GM21447 (cell line): ENCODE data around the gene PYGL.

Source experiments
- ATAC-seq: cut with Tn5 transposase; IDR thresholded peaks from one replicate; pipeline ENCODE4 v1.9.1; 2021; ENCODE audit not compliant: unreplicated experiment

Gene PYGL

DNA sequence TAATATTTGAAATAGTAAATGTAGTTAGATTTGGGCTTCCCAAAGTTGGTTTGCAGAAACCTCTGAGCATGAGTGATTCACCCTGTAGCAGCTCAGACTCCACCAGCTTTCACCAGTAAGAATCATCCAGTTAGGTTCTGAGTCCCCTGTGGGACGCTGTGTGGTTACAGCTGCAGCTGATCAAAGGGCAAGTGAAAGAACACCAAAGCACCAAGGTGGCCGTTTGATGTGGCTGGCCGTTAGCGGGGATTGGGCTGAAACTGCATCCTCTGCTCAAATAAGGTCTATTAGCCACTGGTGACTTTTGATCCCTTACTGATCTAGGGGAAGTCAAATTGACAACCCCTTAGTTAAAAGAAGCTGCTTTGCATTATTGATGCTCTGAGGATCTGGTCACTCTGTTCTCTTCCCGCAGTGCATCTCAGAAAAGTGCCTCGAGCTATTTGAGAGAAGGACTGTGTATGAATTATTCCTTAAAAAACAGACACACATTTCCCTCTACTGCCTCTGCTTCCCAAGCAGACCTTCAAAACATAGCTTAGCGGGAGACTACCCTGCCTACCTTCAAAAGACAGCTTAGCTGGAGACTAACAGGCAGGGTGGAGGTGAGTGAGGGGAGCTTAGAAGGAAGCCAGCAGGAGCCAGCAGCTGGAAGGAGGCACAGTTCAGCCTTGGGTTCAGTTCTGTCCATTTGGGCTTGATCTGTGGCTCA is 68.8 kb downstream of the PYGL start:
- peak; percentile 95 for ATAC-seq

DNA sequence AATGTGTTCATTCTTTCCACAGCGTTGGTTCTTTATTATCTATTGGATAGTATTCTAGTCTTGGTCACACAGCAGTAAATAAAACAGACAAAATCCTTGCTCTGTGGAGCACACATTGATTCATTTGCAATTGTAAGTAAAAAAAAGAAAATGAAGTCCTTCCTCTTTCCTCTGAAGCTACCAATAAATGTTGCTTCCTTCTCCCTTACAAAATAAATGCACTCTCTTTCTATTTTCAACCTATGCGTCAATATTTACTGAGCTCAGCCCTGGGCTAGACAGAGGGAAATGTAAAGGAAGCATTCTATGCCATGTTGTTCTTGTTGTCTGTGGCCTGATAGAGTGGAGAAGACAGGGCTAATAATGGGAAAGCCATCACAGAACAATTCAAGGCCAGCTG is 69.5 kb downstream of the PYGL start:
- no peak for ATAC-seq

DNA sequence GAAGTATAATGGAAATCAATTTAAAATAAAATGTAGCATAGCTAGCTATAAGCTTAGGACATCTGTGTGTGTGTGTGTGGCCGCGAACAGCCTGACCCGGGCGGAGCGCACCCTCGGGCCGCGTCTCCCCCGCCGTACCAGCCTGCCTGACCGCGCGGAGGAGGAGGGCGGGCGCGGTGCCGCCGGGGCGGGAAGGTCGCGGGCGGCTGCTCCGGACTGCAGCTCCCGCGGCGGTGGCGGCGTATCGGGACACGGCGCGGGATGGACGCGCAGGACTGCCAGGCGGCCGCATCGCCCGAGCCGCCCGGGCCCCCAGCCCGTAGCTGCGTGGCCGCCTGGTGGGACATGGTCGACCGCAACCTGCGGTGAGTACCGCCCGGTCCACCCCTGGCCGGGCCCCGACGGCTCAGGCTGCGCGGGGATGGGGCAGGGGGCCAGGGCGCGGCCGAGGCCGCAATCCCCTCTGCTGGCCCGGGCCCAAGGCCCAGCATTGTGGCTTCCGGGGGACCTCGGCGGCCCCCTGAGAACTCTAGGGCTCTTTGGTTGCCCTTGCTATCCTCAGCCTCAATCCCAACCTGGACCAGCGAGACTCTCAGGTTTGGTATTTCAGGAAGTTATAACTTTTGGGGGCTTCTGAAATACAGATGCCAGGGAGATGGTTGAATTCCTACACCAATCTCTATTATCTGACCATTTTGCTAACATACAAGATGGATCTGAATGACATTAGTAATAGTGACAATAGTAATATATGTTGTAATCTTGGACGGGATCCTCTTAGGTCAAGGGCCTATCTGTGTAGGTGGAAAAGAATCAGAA is 72.2 kb downstream of the PYGL start, which contains the start of gene ABHD12B:
ABHD12B (plus strand) TSS at position 140 of the 819 bp plus-strand sequence; CDS start at position 262, 122 bp downstream.
- ATAC-seq: no peak

GRCh38 chr14:50871228-50871627 is 73.1 kb downstream of the PYGL start:
- ATAC-seq: no peak

DNA sequence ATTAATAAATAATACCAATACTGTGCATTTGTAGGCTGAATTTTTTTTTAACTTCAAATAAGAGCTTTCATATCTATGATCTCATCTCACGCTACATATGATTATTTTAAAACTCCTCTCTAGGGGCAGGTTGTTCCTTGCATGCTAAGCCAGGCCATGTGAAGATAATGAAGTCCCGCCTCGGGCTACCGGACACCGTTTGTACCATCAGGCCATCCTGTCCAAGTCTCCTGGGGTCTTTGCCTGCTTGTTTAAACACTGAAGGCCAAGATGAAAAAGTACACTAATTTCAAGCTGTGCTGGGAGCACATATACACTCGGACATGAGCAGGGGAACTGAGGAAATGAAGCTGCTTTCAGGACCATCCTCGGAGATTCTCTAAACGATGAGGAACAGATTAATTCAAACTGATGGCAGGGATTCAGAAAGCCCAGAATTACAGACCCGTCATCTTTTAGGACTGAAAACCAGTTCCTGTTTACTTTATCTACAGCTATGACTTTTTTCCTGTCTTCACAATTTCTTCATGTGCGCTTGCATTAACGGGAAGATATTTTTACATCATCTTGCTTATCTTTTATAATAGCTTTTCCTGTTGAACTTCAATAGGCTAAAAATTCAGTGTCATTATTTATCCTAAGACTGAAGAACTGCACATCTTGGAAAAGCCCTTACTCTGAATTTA is 78.7 kb downstream of the PYGL start:
- no peak for ATAC-seq

DNA sequence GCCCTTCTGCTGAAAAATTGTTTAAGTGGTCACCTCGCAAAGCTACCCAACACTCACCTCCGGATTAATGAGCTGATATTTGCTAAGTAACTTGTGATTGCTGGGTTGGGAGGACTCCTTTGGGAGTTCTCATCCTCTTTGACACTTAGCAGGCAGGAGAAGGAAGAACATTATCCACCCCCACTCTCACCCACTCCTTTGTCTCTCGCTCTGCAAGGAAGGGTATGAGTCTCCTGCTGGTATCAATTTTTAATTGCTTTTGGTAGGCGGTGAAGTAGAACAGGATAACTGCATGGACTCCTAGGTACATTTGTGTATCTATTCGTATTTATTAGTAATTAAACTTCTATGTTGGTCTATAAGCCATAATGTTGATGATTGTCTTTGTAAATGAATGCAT is 79.3 kb downstream of the PYGL start:
- ATAC-seq: no peak

- ATAC-seq: no peak
These were observed 80.0 kb downstream of the PYGL start for GRCh38 chr14:50864237-50864636.

DNA sequence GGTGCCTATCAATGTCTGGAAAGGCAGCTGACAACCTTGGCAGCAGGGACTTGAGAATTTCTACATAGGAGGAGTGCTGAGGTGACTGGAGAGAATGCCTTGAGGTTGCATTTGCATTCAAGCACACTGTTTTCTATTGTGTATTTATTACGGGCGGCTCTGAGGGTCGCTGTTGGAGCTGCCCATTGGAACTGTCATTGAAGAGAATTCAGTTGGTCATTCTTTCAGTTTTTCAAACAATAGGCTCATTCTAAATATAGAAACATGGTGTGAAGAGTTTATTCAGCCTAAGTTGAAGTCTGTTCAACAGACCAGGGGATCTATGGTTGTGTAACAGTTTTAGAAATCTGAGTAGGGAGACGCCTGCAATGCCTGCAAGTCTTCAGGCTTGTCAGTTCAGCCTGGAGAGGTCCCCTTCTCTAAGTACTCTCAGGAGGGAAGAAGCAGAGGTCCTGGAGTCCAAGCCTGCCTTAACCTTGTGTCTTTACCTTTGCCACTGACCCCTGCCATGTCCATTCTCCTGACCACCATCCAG is 82.2 kb downstream of the PYGL start:
- no peak for ATAC-seq

GRCh38 chr14:50860478-50861086 is 83.7 kb downstream of the PYGL start:
- peak; percentile 59 for ATAC-seq

DNA sequence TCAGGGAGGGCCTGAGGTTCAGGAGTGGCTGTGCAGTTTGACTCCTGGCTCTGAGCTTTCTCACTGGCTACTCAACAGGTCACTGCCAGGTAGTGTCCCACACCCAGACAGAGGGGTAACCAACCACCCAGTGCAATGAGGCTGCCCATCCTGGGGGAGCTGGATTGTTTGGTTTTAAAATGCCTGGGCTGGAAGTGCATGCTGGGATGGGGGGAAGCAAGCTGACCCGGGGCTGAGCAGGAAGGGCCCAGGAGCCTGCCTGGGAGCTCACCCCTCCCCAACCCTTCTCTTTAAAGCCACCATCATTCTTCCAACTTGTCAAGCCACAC is 85.0 kb downstream of the PYGL start:
- peak; percentile 13 for ATAC-seq

GRCh38 chr14:50856660-50857059 is 87.6 kb downstream of the PYGL start:
- no peak for ATAC-seq

DNA sequence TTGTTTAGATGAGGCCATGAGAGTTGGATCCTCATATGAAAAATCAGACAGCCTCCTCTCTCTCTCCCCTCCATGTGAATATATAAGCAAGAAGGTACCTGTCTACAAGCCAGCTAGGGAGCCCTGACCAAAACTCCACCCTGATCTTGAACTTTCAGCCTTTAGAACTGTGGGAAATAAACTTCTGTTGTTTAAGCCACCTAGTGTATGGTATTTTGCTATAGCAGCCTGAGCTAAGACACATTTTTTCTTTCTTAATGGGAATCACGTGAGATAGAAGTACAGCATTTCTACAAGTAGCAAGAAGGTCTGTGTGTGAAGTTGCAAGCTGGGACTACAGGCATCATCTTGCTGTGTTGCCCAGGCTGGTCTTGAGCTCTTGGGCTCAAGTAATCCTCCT is 88.7 kb downstream of the PYGL start:
- ATAC-seq: no peak
